Ammon's horn (tissue), 1 donor: ENCODE results near the gene ZNF556.
A peak's percentile ranks its signal among the peaks of the same experiment; 100 is the strongest.

Source experiments
- DNase-seq: peaks from one replicate; pipeline ENCODE4 v3.0.0-alpha.2; 2016; ENCODE audit warnings: low spot score

The ZNF556 gene

DNA sequence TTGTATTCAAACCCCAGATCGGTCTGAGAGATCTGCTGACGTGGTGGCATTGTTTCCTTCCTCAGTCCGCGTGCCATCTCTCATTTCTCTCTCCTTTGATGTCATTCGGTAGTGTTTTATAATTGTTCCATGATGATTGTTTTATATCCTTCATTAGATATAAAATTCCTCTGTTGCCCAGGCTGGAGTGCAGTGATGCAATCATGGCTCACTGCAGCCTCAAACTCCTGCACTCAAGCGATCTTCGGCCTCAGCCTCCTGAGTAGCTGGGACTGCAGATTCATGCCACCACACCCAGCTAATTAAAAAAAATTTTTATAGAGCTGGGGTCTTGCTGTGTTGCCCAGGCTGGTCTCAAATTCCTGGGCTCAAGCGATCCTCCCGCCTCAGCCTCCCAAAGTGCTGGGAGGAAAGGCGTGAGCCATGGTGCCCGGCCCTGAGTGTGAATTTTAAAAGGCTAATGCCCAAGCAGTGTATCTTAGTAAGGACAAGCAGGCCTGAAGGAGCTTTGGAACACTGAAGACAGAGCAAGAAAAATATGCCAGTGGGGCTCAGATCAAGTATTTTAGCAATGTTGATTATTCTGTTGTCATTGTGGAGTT is 38.9 kb downstream of the ZNF556 start:
- no peak for DNase-seq

DNA sequence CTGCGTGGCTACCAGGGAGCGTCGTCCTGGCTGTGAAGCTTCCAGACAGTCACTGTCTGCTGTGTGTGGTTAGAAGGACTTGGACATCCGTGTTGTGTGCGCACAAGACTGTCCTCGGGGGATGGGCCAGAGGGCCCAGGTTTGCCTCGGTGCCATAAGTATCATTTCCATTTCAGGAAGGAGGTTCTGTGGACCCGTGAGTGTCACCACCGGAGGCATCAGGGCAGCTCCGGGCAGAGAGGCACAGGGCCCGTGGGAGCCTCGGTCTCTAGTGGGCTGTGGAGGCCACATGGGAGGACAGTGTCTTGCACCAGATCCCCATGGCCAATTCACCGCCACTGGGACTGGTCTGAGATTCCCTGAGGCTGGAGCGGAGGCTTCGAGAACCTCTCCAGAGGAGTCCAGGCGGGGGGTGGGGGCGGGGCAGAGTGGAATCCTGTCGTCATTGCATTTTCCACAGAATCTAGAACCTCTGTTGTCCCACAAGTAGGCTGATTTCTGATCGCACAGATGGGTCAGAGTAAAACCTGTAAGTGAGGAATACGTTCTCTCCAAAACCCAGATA is 39.6 kb downstream of the ZNF556 start:
- no peak for DNase-seq

DNA sequence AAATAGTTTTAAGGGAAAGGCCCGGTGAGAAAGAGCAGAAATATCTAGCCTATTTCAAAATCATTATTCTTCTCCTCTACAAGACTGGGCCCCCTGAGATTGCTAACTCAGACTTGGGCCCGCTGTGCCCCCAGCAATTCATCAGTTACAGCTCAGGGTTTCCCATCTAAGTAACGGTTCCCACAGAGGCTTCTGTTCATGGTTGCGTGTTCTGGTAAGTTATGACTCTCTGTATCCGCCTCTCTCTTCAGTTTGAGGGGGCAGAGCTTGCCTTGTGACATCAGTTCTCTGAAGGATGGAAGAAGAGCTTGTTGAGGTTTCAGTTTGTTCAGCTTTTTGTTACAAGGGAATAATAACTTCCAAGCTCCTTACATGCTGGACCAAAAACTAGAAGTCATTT is 45.2 kb downstream of the ZNF556 start:
- no peak for DNase-seq

DNA sequence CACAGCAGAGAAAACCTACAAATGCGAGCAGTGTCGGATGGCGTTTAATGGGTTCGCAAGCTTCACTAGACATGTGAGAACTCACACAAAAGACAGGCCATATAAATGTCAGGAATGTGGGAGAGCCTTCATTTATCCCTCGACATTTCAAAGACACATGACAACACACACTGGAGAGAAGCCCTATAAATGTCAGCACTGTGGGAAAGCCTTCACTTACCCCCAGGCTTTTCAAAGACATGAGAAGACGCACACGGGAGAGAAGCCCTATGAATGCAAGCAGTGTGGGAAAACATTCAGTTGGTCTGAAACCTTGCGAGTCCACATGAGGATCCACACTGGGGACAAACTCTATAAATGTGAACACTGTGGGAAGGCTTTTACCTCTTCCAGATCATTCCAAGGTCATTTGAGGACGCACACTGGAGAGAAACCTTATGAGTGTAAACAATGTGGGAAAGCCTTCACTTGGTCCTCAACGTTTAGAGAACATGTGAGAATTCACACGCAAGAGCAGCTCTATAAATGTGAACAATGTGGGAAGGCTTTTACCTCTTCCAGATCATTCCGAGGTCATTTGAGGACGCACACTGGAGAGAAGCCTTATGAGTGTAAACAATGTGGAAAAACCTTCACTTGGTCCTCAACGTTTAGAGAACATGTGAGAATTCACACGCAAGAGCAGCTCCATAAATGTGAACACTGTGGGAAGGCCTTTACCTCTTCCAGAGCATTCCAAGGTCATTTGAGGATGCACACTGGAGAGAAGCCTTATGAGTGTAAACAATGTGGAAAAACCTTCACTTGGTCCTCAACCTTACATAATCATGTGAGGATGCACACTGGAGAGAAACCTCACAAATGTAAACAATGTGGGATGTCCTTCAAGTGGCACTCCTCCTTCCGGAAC is 50.4 kb downstream of the ZNF556 start:
- DNase-seq: no peak

GRCh38 chr19:2922987-2923386 is 55.9 kb downstream of the ZNF556 start:
- DNase-seq: no peak

GRCh38 chr19:2923510-2923909 is 56.4 kb downstream of the ZNF556 start:
- peak; percentile 18 for DNase-seq

- DNase-seq: no peak
These were observed 59.4 kb downstream of the ZNF556 start for GRCh38 chr19:2926341-2927031.

GRCh38 chr19:2927032-2927430 is 59.9 kb downstream of the ZNF556 start:
- no peak for DNase-seq
